Mammary epithelial cell (primary cell): Measurements from ENCODE around the gene P4HTM.

Experiments used
- EZH2 ChIP-seq: IDR thresholded peaks from 2 replicates; pipeline ENCODE4 v1.6.1; 2012; ENCODE audit warnings: low read length, inconsistent platforms, borderline replicate concordance
- TF ChIP-seq, protein P1 (sequence below), 2 donors: IDR thresholded peaks in 1 of 2; conservative IDR thresholded peaks in 1 of 2; 2 replicates each; pipeline ENCODE4 v1.5.1; 2011 to 2012; ENCODE audit warnings: inconsistent platforms in 2 of 2, low read length in 2 of 2, mild to moderate bottlenecking in 2 of 2, control low read depth in 1 of 2, low read depth in 1 of 2; ENCODE audit not compliant: insufficient read depth in 1 of 2; ENCODE audit errors: extremely low read depth in 1 of 2

DNA sequence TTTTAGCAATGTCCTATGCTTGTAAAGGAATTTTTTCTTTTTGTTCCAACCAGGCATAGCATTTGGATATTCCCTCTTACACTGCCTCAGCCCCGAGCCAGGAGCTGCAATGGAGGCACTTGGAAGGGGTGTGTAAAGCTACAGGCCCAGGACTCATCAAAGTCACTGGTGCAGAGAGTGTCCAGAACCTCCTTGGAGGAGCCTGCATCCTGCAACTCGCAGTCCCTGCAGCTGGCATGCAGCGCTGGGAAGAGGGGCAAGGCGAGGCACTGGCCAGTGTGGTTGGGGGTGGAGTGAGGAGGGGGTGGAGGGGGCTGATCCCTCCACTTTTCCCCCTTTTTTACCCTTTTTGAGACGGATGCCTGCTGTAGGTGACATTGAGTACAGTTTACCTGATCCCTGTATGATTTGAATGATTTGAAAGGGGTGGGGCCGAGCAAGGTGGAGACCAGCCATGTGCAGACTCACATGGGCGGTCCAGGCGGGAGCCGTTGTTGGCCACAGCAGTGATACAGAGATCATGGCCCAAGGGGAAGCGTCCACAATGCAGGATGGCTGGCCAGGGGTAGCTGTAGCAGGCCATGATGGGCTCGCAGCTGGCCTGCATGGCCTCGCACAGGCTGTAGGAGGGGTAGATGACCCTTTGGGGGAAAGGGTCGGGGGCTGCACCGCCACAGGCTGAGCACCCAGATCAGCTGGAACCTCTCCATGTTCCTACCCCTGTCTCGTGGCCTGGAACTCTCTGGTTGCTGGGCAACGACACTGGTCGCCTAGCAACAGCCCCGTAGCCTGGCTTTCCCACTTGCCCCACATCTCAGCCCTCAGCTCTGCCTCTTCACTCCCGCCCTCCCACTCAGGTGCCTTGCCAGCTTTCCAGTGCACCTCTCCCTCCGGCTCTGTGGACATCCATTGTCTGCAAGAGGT lies 7.9 kb downstream of the P4HTM start:
- TF ChIP-seq, protein P1, sequence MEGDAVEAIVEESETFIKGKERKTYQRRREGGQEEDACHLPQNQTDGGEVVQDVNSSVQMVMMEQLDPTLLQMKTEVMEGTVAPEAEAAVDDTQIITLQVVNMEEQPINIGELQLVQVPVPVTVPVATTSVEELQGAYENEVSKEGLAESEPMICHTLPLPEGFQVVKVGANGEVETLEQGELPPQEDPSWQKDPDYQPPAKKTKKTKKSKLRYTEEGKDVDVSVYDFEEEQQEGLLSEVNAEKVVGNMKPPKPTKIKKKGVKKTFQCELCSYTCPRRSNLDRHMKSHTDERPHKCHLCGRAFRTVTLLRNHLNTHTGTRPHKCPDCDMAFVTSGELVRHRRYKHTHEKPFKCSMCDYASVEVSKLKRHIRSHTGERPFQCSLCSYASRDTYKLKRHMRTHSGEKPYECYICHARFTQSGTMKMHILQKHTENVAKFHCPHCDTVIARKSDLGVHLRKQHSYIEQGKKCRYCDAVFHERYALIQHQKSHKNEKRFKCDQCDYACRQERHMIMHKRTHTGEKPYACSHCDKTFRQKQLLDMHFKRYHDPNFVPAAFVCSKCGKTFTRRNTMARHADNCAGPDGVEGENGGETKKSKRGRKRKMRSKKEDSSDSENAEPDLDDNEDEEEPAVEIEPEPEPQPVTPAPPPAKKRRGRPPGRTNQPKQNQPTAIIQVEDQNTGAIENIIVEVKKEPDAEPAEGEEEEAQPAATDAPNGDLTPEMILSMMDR (conservative IDR thresholded peaks at IDR 0.05 in 1 of 2, IDR thresholded peaks at IDR 0.05 in 1 of 2; ENCODE audit: extremely low read depth in 1 of 2, insufficient read depth in 1 of 2, low read depth in 1 of 2, low read length in 2 of 2) = no peak
- TF ChIP-seq EZH2 = no peak
